Measurements from ENCODE around the gene PFKL.

PFKL gene

GRCh38 chr21:44376606-44377005 is 76.8 kb downstream of the PFKL start:
- no peak for TF ChIP-seq REST (IDR thresholded peaks at IDR 0.05; ENCODE audit: insufficient read depth in 1 of 2, low read depth in 2 of 2, low read length in 2 of 2)
- no peak for TF ChIP-seq SIN3A (IDR thresholded peaks at IDR 0.05; ENCODE audit: borderline replicate concordance, insufficient read depth, low read length)
- TF ChIP-seq POLR2AphosphoS5 (IDR thresholded peaks at IDR 0.05; ENCODE audit: low read depth, low read length): no peak
- no peak for TF ChIP-seq TAF1 (IDR thresholded peaks at IDR 0.05; ENCODE audit: borderline replicate concordance, insufficient read depth, low read length)
- no peak for TF ChIP-seq FOXP2 (optimal IDR thresholded peaks at IDR 0.05; ENCODE audit: borderline replicate concordance, extremely low read depth, extremely low read length, insufficient read depth)
